PC-3 (cell line): ENCODE measurements around the gene ABHD18.

Experiments
- CTCF ChIP-seq: fragments of 300-600 bp; sonication (generic); conservative IDR thresholded peaks from 2 replicates; pipeline ENCODE4 v1.5.1; 2017; ENCODE audit warnings: antibody characterized with exemption, low read depth, mild to moderate bottlenecking, low read length
- EZH2 ChIP-seq: fragments of 300-600 bp; sonication (generic); IDR thresholded peaks from one replicate; pipeline ENCODE4 v1.6.1; 2017; ENCODE audit warnings: antibody characterized with exemption, mild to moderate bottlenecking, low read length; ENCODE audit not compliant: unreplicated experiment
- EZH2phosphoT487 ChIP-seq: fragments of 300-600 bp; sonication (generic); IDR thresholded peaks from 2 replicates; pipeline ENCODE4 v1.6.1; 2018; ENCODE audit warnings: mild to moderate bottlenecking, antibody characterized with exemption, low read length, borderline replicate concordance

GRCh38 chr4:127982445-127982844 is 17.2 kb downstream of the ABHD18 start:
- TF ChIP-seq EZH2 (no peak), CTCF (no peak), EZH2phosphoT487 (no peak)
